GM23338 (cell line): ENCODE results near the gene ZNF740. TPM values are rescaled to one million over a fixed set of nuclear protein-coding genes. Genes with fewer than 3 reads are reported as not detected.

Experiments used
- ATAC-seq: fragments of 200-7000 bp; cut with Tn5 transposase; 3 replicates; pipeline ENCODE4 v1.9.1; 2020
- DNase-seq: peaks from one replicate; pipeline ENCODE4 v3.0.0-alpha.2; 2015; ENCODE audit warnings: low spot score
- H2AFZ ChIP-seq: fragments of 200-600 bp; sonication (generic); 2 replicates; pipeline ENCODE4 v1.8.0; 2016; ENCODE audit warnings: antibody characterized with exemption, mild to moderate bottlenecking, moderate library complexity
- H3F3A ChIP-seq: fragments of 200-600 bp; sonication (generic); replicated peaks from 2 replicates; pipeline ENCODE4 v1.8.0; 2017; ENCODE audit warnings: antibody characterized with exemption, mixed run types, low read depth
- H3K27ac ChIP-seq: fragments of 200-600 bp; sonication (generic); 2 replicates; pipeline ENCODE4 v1.6.1; 2016; ENCODE audit warnings: low read depth
- H3K27me3 ChIP-seq: fragments of 200-600 bp; sonication (generic); 2 replicates; pipeline ENCODE4 v1.8.0; 2016; ENCODE audit warnings: mild to moderate bottlenecking, mixed run types, moderate library complexity; ENCODE audit not compliant: insufficient read depth
- H3K36me3 ChIP-seq: fragments of 200-600 bp; sonication (generic); 2 replicates; pipeline ENCODE4 v1.8.0; 2016; ENCODE audit warnings: mild to moderate bottlenecking; ENCODE audit not compliant: insufficient read depth
- H3K4me1 ChIP-seq: fragments of 200-600 bp; sonication (generic); 2 replicates; pipeline ENCODE4 v1.8.0; 2016; ENCODE audit warnings: mild to moderate bottlenecking, moderate library complexity; ENCODE audit not compliant: insufficient read depth
- H3K4me2 ChIP-seq: fragments of 200-600 bp; sonication (generic); 2 replicates; pipeline ENCODE4 v1.7.1; 2017; ENCODE audit warnings: mixed run types
- H3K4me3 ChIP-seq: fragments of 200-600 bp; sonication (generic); 2 replicates; pipeline ENCODE4 v1.6.1; 2016; ENCODE audit warnings: mixed run types
- H3K79me2 ChIP-seq: fragments of 200-600 bp; sonication (generic); replicated peaks from 2 replicates; pipeline ENCODE4 v1.8.0; 2017; ENCODE audit warnings: mild to moderate bottlenecking; ENCODE audit not compliant: insufficient read depth
- H3K9me2 ChIP-seq: fragments of 200-600 bp; sonication (generic); 2 replicates; pipeline ENCODE4 v1.8.0; 2017; ENCODE audit not compliant: insufficient read depth
- H4K20me1 ChIP-seq: fragments of 200-600 bp; sonication (generic); replicated peaks from 2 replicates; pipeline ENCODE4 v1.8.0; 2017; ENCODE audit warnings: mild to moderate bottlenecking; ENCODE audit not compliant: insufficient read depth
- H3K27ac Mint-ChIP-seq: 2 replicates; pipeline ENCODE4 v1.8.0; 2020; ENCODE audit warnings: inconsistent platforms, mild to moderate bottlenecking, moderate library complexity, mixed read lengths
- H3K27me3 Mint-ChIP-seq: 3 replicates; pipeline ENCODE4 v1.8.0; 2022; ENCODE audit warnings: low read depth, mild to moderate bottlenecking, moderate library complexity, mixed read lengths, inconsistent platforms; ENCODE audit not compliant: insufficient read depth, poor library complexity
- H3K36me3 Mint-ChIP-seq: 3 replicates; pipeline ENCODE4 v1.8.0; 2021; ENCODE audit warnings: low read depth, mild to moderate bottlenecking, inconsistent platforms, moderate library complexity, mixed read lengths
- H3K4me1 Mint-ChIP-seq: 3 replicates; pipeline ENCODE4 v1.8.0; 2020; ENCODE audit warnings: mild to moderate bottlenecking, inconsistent platforms, mixed read lengths
- H3K4me3 Mint-ChIP-seq: 3 replicates; pipeline ENCODE4 v1.8.0; 2021; ENCODE audit warnings: moderate library complexity, mild to moderate bottlenecking, inconsistent platforms, mixed read lengths
- H3K9me3 Mint-ChIP-seq: 3 replicates; pipeline ENCODE4 v1.8.0; 2020; ENCODE audit warnings: moderate library complexity, mild to moderate bottlenecking, inconsistent platforms, mixed read lengths
- JUNB ChIP-seq: IDR thresholded peaks from one replicate; pipeline ENCODE4 v1.6.1; 2016; ENCODE audit warnings: antibody characterized with exemption; ENCODE audit not compliant: unreplicated experiment
- NANOG ChIP-seq: IDR thresholded peaks from 2 replicates; pipeline ENCODE4 v1.6.1; 2016; ENCODE audit warnings: antibody characterized with exemption, borderline replicate concordance
- STAT1 ChIP-seq: IDR thresholded peaks from one replicate; pipeline ENCODE4 v1.6.1; 2016; ENCODE audit warnings: antibody characterized with exemption; ENCODE audit not compliant: unreplicated experiment
- ZNF114 ChIP-seq: fragments of 250-450 bp; sonication (Bioruptor Pico); IDR thresholded peaks from 2 replicates; pipeline ENCODE4 v1.5.0; 2020; ENCODE audit warnings: mild to moderate bottlenecking, moderate library complexity
- ZNF331 ChIP-seq: fragments of 250-450 bp; sonication (Bioruptor Pico); IDR thresholded peaks from 2 replicates; pipeline ENCODE4 v1.5.0; 2020; ENCODE audit warnings: low read depth, mild to moderate bottlenecking, moderate library complexity
- polyA plus RNA-seq: library from polyadenylated mRNA; unstranded; fragments of >200 nt; fragmentation: Nextera tagmentation; extraction: Ambion mirVana; gene quantifications from 2 replicates; pipeline ENCODE4 v1.2.1, GENCODE V29; 2016
- total RNA-seq: library from RNA; depleted of rRNA; stranded (reverse); fragments of >200 nt; shearing (Covaris generic); gene quantifications from 2 replicates; pipeline ENCODE4 v1.2.3, GENCODE V29; 2014
- TF ChIP-seq, protein P1 (sequence below): IDR thresholded peaks from one replicate; pipeline ENCODE4 v1.6.1; 2018; ENCODE audit warnings: antibody characterized with exemption; ENCODE audit not compliant: unreplicated experiment
- TF ChIP-seq, protein P2 (sequence below): IDR thresholded peaks from 2 replicates; pipeline ENCODE4 v1.6.1; 2016; ENCODE audit warnings: antibody characterized with exemption

The ZNF740 gene
- total and polyA plus RNA-seq, 2 experiments from 2014 or later, result 2.6 to 13.0 TPM

DNA sequence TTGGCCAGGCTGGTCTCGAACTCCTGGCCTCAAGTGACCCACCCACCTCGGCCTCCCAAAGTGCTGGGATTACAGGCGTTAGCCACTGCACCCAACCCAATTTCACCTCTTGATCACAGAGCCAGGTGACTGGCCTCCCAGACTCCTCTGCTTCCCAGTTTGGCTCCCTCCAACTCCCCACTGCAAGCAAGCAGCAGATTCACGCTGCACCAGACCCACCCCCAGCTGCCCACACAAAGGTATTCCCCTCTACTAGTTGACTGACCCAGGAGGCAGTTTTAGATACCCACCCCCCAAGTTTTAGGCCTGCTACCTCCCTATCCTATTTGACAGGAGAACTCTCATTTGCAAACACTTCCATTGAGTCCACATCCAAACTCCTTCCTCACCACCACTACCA is 46.3 kb downstream of the ZNF740 start:
- no peak overlapping the region for H3K4me2 ChIP-seq
- H4K20me1 ChIP-seq, result no peaks in the 10 kb centered on the region
- no peaks in the 10 kb centered on the region for H3K9me2 ChIP-seq
- H3K79me2 ChIP-seq, result peaks cover 4% of the 10 kb centered on the region; the same call in 1 of the 2 replicates
- DNase-seq, result no peak
- H3K4me1 ChIP-seq, result peaks cover 69% of the 10 kb centered on the region
- H3K36me3 ChIP-seq, result no peaks in the 10 kb centered on the region; the same call in 1 of the 2 replicates
- peaks cover 21% of the 10 kb centered on the region for H3F3A ChIP-seq
- Mint-ChIP-seq H3K4me3 (no peak overlapping the region; the same call in 2 of the 3 replicates), H3K4me1 (peaks cover 69% of the 10 kb centered on the region), H3K27ac (no peak overlapping the region), H3K36me3 (peaks cover 5% of the 10 kb centered on the region), H3K27me3 (peaks cover 34% of the 10 kb centered on the region), H3K9me3 (no peaks in the 10 kb centered on the region)
- H3K27me3 ChIP-seq, result peaks cover 4% of the 10 kb centered on the region; the same call in 1 of the 2 replicates
- H3K27ac ChIP-seq, result no peak overlapping the region
- no peak overlapping the region for H3K4me3 ChIP-seq
- H2AFZ ChIP-seq, result no peak overlapping the region
- no peak for ATAC-seq
- no peak for TF ChIP-seq STAT1
- TF ChIP-seq JUNB, result no peak
- TF ChIP-seq NANOG, result no peak
- TF ChIP-seq ZNF114 (CRISPR knock-in tag), result no peak

DNA sequence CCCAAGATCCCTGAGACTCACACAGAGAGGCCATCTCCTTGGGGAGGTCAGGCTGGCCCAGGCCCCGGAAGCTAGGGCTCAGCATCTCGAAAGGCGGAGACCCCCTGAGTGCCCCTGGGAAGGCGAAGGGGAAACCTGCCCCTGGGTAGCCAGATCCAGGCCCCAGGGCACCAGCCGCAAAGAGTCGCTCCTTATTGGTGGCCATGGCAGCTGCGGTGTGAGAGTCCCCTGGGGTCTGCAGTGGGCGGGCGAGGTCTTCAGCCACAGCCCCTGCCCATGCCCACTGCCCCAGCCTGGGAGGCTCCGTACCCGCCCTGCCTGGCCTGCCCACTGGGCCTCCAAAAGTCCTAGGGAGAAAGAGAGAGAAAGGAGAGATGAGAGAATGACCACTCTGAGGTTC is 46.8 kb downstream of the ZNF740 start:
- Histone ChIP-seq H4K20me1 (no peaks in the 10 kb centered on the region), H3K4me1 (peaks cover 64% of the 10 kb centered on the region), H2AFZ (no peak overlapping the region), H3K4me2 (no peak overlapping the region), H3K27me3 (peaks cover 4% of the 10 kb centered on the region; the same call in 1 of the 2 replicates), H3K4me3 (no peak overlapping the region), H3F3A (peaks cover 17% of the 10 kb centered on the region), H3K36me3 (no peaks in the 10 kb centered on the region; the same call in 1 of the 2 replicates), H3K9me2 (no peaks in the 10 kb centered on the region), H3K27ac (no peak overlapping the region), H3K79me2 (peaks cover 4% of the 10 kb centered on the region; the same call in 1 of the 2 replicates)
- DNase-seq, result no peak
- no peak for ATAC-seq
- peaks cover 5% of the 10 kb centered on the region for H3K36me3 Mint-ChIP-seq
- H3K4me3 Mint-ChIP-seq, result no peak overlapping the region; the same call in 2 of the 3 replicates
- H3K27me3 Mint-ChIP-seq, result peaks cover 31% of the 10 kb centered on the region
- H3K4me1 Mint-ChIP-seq, result peaks cover 64% of the 10 kb centered on the region
- H3K27ac Mint-ChIP-seq, result no peak overlapping the region
- TF ChIP-seq, protein P1, sequence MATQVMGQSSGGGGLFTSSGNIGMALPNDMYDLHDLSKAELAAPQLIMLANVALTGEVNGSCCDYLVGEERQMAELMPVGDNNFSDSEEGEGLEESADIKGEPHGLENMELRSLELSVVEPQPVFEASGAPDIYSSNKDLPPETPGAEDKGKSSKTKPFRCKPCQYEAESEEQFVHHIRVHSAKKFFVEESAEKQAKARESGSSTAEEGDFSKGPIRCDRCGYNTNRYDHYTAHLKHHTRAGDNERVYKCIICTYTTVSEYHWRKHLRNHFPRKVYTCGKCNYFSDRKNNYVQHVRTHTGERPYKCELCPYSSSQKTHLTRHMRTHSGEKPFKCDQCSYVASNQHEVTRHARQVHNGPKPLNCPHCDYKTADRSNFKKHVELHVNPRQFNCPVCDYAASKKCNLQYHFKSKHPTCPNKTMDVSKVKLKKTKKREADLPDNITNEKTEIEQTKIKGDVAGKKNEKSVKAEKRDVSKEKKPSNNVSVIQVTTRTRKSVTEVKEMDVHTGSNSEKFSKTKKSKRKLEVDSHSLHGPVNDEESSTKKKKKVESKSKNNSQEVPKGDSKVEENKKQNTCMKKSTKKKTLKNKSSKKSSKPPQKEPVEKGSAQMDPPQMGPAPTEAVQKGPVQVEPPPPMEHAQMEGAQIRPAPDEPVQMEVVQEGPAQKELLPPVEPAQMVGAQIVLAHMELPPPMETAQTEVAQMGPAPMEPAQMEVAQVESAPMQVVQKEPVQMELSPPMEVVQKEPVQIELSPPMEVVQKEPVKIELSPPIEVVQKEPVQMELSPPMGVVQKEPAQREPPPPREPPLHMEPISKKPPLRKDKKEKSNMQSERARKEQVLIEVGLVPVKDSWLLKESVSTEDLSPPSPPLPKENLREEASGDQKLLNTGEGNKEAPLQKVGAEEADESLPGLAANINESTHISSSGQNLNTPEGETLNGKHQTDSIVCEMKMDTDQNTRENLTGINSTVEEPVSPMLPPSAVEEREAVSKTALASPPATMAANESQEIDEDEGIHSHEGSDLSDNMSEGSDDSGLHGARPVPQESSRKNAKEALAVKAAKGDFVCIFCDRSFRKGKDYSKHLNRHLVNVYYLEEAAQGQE, result no peak
- TF ChIP-seq, protein P2, sequence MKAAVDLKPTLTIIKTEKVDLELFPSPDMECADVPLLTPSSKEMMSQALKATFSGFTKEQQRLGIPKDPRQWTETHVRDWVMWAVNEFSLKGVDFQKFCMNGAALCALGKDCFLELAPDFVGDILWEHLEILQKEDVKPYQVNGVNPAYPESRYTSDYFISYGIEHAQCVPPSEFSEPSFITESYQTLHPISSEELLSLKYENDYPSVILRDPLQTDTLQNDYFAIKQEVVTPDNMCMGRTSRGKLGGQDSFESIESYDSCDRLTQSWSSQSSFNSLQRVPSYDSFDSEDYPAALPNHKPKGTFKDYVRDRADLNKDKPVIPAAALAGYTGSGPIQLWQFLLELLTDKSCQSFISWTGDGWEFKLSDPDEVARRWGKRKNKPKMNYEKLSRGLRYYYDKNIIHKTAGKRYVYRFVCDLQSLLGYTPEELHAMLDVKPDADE, result no peak
- TF ChIP-seq ZNF331 (CRISPR knock-in tag), result no peak
- no peak for TF ChIP-seq JUNB
- TF ChIP-seq NANOG, result no peak
- no peak for TF ChIP-seq ZNF114 (CRISPR knock-in tag)
- no peak for TF ChIP-seq STAT1
- H3K9me3 Mint-ChIP-seq, result no peaks in the 10 kb centered on the region
